ENCODE results near the gene PACSIN2. TPM values are rescaled to one million over a fixed set of nuclear protein-coding genes. Genes with fewer than 3 reads are reported as not detected.
"Not testable (repeated sequence)": the region's sequence is repeated elsewhere in the genome, so short reads cannot be mapped to it uniquely, and the experiment has no call there.

The PACSIN2 gene
- total RNA-seq, 2 donors from 2014 or later: 78.0 to 87.1 TPM

DNA sequence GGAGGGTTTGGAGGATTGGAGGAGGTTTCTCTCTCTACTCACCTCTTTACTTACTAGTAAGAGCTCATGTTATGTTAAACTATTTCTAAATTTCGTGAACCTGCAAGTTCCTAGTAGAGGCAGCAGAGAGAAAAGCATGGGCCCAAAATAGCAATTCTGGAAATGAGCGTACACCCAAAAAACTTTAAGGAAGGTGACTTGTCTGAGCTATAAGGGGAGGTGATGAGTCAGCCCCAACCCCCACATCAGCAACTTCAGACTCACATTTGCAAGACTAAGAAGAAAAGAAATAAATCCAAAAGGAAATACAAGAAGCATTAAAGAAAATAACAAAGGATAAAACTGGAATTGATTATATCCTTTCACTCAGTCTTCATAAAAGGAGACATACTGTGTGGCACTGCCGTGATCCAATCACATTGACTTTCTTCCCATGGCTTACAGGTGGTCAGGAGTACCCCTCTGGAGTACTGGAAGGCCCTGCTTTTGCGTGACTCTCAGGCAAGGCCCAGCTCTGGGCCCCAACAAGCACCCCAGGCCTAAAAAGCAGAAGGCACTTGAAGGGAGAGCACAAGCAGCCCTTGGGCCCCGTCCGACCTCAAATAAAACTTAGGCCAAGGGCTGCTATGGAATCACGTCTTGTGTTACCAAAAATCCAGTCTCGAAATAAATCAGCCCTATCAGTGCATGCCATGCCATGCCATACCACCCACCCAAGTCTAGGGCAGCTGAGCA, 14.3 kb downstream of the PACSIN2 start:
- intact Hi-C loops (cut with DNase I): no loop called here
- WGBS: 70% methylated on average over 8 of the region's 8 CpGs
- Histone ChIP-seq H3K36me3 (no peaks in the 10 kb centered on the region), H3K4me3 (no peak overlapping the region), H3K9me3 (no peaks in the 10 kb centered on the region), H3K27me3 (replicated peaks; ENCODE audit: insufficient read depth) (no peaks in the 10 kb centered on the region), H3K27ac (peak overlapping the region; percentile 71 to 78), H3K4me1 (replicated peaks) (peaks cover 24% of the 10 kb centered on the region)
- TF ChIP-seq POLR2A (IDR thresholded peaks at IDR 0.05): no peak
- no peak for TF ChIP-seq POLR2AphosphoS5 (IDR thresholded peaks at IDR 0.05)
- TF ChIP-seq CTCF (IDR thresholded peaks at IDR 0.05): no peak
- DNase-seq (ENCODE audit: low spot score): no peak

DNA sequence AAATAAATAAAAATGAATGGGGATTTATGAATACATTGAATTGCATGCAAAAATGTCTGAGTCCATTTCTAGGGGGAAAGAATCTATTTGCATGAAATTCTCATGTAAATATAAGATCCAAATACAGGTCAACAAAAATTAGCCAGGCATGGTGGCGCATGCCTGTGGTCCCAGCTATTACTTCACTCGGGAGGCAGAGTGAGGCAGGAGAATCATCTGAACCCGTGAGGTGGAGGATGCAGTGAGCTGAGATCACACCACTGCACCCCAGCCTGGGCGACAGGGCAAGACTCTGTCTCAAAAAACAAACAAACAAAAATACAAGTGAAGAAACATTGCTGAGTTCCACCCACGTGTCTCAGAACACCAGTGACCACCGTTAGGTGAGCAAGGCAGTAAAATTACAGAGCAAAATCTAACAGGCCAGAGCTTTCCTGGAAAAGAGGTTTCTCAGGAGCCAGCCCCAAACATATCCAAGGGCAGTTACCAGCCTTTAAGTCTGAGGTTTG, 17.3 kb downstream of the PACSIN2 start:
- Histone ChIP-seq H3K4me1 (replicated peaks) (peaks cover 39% of the 10 kb centered on the region), H3K27ac (peak overlapping the region; percentile 96 to 97), H3K4me3 (no peak overlapping the region), H3K27me3 (replicated peaks; ENCODE audit: insufficient read depth) (no peaks in the 10 kb centered on the region), H3K9me3 (no peaks in the 10 kb centered on the region), H3K36me3 (no peaks in the 10 kb centered on the region)
- TF ChIP-seq CTCF (IDR thresholded peaks at IDR 0.05): no peak
- no peak for TF ChIP-seq POLR2AphosphoS5 (IDR thresholded peaks at IDR 0.05)
- no peak for TF ChIP-seq POLR2A (IDR thresholded peaks at IDR 0.05)
- DNase-seq (ENCODE audit: low spot score): no peak
- 62% methylated on average over 6 of the region's 6 CpGs for WGBS
- intact Hi-C loops (cut with DNase I): no loop called here

DNA sequence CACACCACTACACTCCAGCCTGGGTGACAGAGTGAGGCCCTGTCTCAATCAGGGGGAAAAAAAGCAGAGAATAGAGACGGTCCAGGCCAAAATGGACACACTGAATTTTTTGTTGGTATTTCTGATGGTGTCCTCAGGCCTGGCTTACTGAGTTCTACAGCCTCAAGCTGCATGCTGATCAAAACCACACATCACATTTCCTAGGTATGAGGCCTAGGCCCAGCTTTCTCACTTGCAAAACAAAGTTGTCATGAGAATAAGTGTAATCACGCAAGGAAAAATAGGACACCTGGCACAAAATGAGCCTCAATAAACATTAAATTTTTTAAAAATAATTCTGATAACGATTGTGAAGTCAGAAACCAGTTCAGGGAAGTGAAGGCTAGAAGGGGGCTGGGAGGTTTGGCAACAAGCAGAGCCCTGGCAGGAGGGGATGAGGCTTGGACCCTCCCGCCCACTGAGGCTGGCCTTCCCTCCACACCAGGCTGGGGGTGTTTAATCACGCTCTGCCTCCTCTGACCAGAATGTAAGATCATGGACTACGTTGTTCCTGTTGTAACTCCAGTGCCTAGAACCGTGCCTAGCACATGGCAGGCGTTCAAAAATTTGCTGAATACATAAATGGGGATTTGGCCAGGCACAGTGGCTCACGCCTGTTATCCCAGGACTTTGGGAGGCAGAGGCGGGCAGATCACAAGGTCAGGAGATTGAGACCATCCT, 18.1 kb downstream of the PACSIN2 start:
- intact Hi-C loops (cut with DNase I): no loop called here
- peak overlapping the region; percentile 96 to 97 for H3K27ac ChIP-seq
- TF ChIP-seq POLR2A (IDR thresholded peaks at IDR 0.05): no peak
- no peak for TF ChIP-seq CTCF (IDR thresholded peaks at IDR 0.05)
- no peak for TF ChIP-seq POLR2AphosphoS5 (IDR thresholded peaks at IDR 0.05)

GRCh38 chr22:42995654-42996053, 19.3 kb downstream of the PACSIN2 start:
- H3K27me3 ChIP-seq (replicated peaks; ENCODE audit: insufficient read depth); H3K4me3 ChIP-seq; H3K9me3 ChIP-seq; intact Hi-C loops (cut with DNase I); DNase-seq (ENCODE audit: low spot score); H3K36me3 ChIP-seq: not testable (repeated sequence)
- WGBS: 62% methylated on average over 7 of the region's 7 CpGs
- peak overlapping the region; percentile 96 to 97 for H3K27ac ChIP-seq
- H3K4me1 ChIP-seq (replicated peaks): peaks cover 38% of the 10 kb centered on the region

More for the DNA sequence above, 18.1 kb downstream of the PACSIN2 start:
- no peak overlapping the region for H3K4me3 ChIP-seq
- WGBS: 46% methylated on average over 10 of the region's 10 CpGs
- peaks cover 34% of the 10 kb centered on the region for H3K4me1 ChIP-seq (replicated peaks)
- H3K27me3 ChIP-seq (replicated peaks; ENCODE audit: insufficient read depth): no peaks in the 10 kb centered on the region
- H3K36me3 ChIP-seq: no peaks in the 10 kb centered on the region
- DNase-seq (ENCODE audit: low spot score): no peak
- H3K9me3 ChIP-seq: no peaks in the 10 kb centered on the region

DNA sequence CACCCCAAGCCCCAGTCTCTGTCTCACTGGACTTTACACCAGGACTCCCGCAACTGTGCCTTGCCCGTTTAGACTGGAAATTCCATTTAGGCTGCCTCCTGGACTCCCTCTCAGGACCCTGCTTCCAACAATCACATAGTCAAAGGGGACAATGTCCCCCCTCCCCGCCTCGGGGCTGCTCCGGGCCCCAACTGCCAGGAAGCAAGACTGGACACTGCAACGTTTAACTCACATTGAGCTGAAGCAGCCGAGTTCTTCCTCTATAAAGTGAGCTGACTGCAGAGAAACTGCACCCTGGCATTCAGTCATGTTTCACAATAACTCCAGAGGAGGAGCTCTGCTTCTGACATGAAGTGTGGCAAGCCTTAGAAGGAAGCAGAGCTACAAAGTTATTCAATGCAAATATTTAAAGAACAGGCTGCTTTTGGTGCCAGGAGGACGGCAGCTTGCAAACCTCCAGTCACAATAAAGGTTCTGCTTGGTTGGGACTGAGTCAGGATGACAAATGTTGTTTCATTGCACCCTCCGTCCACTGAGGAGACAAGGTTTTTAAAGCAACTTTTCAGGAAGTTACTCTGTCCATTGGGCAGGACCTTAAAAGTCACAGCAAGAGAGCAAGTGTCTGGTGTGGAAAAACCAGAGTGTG, 19.9 kb downstream of the PACSIN2 start:
- Histone ChIP-seq H3K27me3 (replicated peaks; ENCODE audit: insufficient read depth) (no peaks in the 10 kb centered on the region), H3K4me3 (peak overlapping the region; percentile 16 to 31), H3K27ac (peak overlapping the region; percentile 96 to 97), H3K4me1 (replicated peaks) (peaks cover 43% of the 10 kb centered on the region), H3K9me3 (no peaks in the 10 kb centered on the region), H3K36me3 (no peaks in the 10 kb centered on the region)
- intact Hi-C loops (cut with DNase I): no loop called here
- TF ChIP-seq POLR2AphosphoS5 (IDR thresholded peaks at IDR 0.05) (peak; percentile 99), CTCF (IDR thresholded peaks at IDR 0.05) (peak in 1 of 4 experiments; percentile 19), POLR2A (IDR thresholded peaks at IDR 0.05) (peak; percentile 80)
- DNase-seq (ENCODE audit: low spot score): peak; percentile 95
- 9% methylated on average over 9 of the region's 9 CpGs for WGBS
